WTC11 (cell line): Measurements from ENCODE around the gene FAM114A2.

Experiments
- NFYB ChIP-seq: sonication (generic); formaldehyde crosslinking; conservative IDR thresholded peaks from 2 replicates; pipeline ENCODE4 v1.8.0; 2022; ENCODE audit warnings: low read depth, missing genetic modification reagents
- TP53 ChIP-seq: sonication (generic); formaldehyde crosslinking; IDR thresholded peaks from 2 replicates; pipeline ENCODE4 v1.8.1; 2023; ENCODE audit warnings: mild to moderate bottlenecking, missing genetic modification reagents
- ZNF416 ChIP-seq: fragments of 250-450 bp; sonication (Bioruptor Pico); IDR thresholded peaks from 2 replicates; pipeline ENCODE4 v1.9.0; 2021; ENCODE audit warnings: mild to moderate bottlenecking, inconsistent platforms
- TF ChIP-seq, protein P1 (sequence below): sonication (generic); formaldehyde crosslinking; IDR thresholded peaks from 2 replicates; pipeline ENCODE4 v1.8.1; 2022; ENCODE audit warnings: mild to moderate bottlenecking, missing genetic modification reagents, moderate library complexity, borderline replicate concordance
- TF ChIP-seq, protein P2 (sequence below): fragments of 200-600 bp; IDR thresholded peaks from 2 replicates; pipeline ENCODE4 v1.8.0; 2022; ENCODE audit warnings: antibody characterized with exemption

DNA sequence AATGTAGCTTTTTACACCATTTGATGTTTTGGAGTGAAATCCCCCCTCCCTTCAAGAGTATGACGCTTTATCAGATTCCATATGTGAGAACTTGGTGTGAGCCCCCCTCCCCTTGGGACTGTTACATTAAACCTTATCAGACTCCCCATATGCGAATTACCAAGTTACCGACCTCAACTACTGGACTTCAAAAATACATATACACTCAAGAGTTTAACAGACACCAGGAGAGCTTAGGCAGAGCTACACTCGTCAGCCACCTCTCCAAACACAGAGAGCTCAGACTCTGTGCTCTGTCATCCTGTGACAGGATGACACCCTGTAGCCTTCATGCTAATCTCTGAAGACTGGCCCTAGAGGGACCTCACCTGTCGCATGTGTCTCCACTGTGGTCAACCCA, 50.2 kb downstream of the FAM114A2 start:
- no peak for TF ChIP-seq ZNF416
- TF ChIP-seq, protein P1, sequence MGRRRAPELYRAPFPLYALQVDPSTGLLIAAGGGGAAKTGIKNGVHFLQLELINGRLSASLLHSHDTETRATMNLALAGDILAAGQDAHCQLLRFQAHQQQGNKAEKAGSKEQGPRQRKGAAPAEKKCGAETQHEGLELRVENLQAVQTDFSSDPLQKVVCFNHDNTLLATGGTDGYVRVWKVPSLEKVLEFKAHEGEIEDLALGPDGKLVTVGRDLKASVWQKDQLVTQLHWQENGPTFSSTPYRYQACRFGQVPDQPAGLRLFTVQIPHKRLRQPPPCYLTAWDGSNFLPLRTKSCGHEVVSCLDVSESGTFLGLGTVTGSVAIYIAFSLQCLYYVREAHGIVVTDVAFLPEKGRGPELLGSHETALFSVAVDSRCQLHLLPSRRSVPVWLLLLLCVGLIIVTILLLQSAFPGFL (CRISPR knock-in tag), result no peak
- TF ChIP-seq NFYB (CRISPR knock-in tag), result no peak
- TF ChIP-seq TP53 (CRISPR knock-in tag), result no peak
- TF ChIP-seq, protein P2, sequence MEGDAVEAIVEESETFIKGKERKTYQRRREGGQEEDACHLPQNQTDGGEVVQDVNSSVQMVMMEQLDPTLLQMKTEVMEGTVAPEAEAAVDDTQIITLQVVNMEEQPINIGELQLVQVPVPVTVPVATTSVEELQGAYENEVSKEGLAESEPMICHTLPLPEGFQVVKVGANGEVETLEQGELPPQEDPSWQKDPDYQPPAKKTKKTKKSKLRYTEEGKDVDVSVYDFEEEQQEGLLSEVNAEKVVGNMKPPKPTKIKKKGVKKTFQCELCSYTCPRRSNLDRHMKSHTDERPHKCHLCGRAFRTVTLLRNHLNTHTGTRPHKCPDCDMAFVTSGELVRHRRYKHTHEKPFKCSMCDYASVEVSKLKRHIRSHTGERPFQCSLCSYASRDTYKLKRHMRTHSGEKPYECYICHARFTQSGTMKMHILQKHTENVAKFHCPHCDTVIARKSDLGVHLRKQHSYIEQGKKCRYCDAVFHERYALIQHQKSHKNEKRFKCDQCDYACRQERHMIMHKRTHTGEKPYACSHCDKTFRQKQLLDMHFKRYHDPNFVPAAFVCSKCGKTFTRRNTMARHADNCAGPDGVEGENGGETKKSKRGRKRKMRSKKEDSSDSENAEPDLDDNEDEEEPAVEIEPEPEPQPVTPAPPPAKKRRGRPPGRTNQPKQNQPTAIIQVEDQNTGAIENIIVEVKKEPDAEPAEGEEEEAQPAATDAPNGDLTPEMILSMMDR, result no peak
